HG03039 (cell line): ENCODE measurements around the gene ROBO2.

Experiments used
- ATAC-seq: cut with Tn5 transposase; IDR thresholded peaks from one replicate; pipeline ENCODE4 v1.9.1; 2021; ENCODE audit warnings: mild to moderate bottlenecking, moderate library complexity; ENCODE audit not compliant: unreplicated experiment

Gene ROBO2

DNA sequence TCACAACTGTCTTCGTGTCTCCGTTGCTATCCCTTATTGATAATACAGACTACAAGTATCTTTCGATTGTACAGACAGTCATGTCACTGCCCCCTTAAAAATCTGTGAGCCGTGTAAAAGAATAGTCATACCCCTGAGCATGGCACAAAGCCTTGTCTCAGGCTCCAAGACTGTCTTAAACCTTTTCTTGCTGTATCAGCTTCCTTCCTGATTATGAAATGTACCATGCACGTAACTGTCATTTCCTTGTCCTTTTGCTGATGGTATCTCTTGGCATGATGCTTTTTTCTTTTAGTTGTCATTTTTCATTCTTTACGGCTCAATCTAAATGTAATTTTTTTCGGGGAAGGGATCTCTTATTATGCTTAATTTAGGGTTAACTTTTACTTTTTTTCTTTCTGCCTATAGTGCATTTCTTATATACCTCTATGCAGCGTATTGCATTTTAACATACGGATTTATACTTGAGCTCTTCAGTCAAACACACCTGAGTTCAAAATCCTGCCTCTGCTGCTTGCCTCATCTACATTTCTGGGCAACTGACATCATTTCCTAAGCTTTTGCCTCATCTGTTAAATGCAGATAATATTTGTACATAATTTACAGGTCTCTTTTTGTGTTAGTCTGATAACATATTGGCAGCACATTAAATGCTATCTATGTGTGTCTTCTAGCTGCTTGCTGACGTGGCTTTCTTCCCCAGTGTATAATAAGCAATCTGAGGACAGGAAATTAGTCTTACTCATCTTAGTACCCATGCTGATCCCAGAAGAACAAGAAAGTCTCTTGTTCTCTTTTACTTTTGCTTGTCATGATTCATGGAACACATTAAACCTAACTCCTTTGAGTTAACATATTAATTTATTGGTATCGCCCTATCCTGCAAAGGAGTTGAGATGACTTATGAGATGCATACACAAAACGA, 57.3 kb downstream of the ROBO2 start:
- ATAC-seq, result no peak

- ATAC-seq, result no peak
These were observed 63.3 kb downstream of the ROBO2 start for GRCh38 chr3:77102951-77103769.

DNA sequence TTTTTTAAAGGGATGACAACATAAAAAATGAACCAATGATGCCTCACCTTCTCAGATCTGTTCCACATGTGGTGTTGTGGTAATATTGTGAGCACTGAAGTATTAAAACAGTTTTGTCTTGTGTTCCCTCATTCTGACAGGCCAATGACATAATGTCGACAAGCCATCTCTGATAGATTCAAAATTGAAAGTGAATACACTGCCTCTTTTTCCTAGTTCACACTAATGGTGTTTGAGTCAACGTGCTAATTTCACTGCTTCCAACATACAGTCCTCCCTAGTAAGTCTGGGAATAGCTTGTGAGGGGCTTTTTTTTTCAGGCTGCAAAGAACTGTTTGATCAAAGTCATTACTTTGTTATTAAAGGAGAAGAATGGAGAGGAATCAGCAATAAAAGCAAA, 82.8 kb downstream of the ROBO2 start:
- no peak for ATAC-seq

DNA sequence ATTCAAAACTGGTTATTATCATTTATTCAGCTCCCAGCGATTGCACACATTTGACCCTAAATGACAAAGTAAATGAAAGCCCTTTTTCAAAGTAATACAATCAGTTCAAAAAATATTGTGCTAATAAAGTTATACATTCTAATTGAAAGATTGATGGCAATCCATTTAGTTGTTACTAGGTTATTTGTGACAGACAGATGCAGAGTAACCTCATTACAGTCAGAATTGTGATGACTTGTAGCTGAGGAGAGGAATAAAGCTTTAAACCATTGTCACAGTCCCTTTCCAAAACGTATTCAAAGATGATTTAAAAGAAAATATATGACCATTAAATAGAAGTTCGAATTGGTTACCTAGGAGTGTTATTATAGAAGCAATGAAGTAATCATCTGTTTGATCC, 86.1 kb downstream of the ROBO2 start:
- ATAC-seq, result no peak

DNA sequence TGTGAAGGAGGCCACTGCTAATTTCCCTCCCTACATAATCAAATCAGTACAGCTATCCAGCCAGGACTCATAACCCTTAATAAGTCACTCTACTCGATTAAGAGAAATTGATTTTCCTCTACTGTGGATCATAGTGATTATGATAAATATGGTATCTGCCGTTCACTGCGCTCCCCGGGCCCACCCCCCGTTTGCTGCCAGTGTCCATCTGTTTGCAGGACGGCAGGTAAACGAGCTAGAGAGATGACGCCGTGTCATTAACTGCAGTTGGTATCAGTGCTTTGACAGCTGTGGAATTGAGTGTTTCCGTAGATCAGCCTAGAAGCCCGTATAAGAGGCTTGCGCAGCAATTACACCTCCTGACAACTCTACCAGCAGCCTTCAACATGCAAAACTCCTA, 94.9 kb downstream of the ROBO2 start:
- ATAC-seq, result no peak

GRCh38 chr3:77137559-77137958, 97.7 kb downstream of the ROBO2 start:
- no peak for ATAC-seq

GRCh38 chr3:77139624-77140023, 99.7 kb downstream of the ROBO2 start:
- ATAC-seq, result no peak

DNA sequence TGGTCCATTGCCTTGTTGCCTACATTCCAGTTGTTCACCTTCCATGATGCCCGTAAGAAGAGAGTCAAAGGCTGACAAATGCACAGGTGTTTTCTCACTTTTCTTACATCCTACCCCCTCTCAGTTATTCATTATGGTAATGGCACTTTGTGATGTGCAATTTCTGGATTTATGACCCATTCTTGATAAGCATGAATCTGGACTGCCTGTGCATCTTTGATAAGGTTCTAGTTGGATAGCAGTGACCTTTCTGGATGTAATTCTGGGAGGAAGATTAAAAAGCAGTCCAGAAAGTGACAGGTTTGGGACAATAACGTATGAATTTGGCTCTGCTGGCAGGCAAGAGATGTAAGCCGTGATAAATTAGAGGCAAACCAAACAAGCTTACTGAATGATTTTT, 101.5 kb downstream of the ROBO2 start:
- ATAC-seq, result no peak

DNA sequence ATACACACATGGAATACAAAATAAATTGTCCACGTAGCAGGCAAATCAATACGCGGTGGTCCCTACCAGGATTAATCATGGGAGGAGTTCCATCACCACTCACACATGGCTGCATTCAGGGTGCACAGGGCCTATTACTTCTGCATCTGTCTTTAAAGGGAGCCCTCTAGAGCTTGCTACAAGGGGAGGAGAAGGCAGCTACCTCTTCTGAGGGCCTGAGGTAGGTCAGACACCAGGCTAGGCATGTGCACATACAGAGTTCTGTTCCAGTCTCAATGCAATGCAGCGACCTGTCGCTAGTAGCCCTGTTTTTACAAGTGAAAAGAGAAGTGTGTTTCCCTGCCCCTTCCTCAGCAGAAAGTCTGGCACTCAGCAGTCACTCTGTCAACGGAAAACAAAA, 102.7 kb downstream of the ROBO2 start:
- no peak for ATAC-seq

DNA sequence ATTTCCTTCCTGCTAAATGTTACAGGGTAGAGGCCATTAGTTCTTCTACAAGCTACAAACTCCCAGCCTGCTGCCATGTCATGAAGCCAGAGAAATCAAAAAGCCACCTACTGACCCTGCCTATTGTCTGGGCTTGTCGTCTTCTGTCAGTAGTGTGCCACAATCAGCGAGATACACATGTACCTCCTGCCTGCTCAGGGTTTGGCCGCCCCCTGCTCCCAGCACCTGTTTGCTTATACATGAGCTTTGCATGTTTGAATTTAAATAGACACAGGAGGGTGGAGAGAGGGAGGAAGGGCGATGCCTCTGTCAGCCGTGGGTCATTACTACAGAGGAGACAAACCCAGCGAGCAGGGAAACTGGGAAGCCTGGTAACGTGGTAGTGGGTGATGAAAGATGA, 106.1 kb downstream of the ROBO2 start:
- ATAC-seq, result no peak

- ATAC-seq, result no peak
These were observed 108.1 kb downstream of the ROBO2 start for GRCh38 chr3:77147836-77148578.

GRCh38 chr3:77149382-77149781, 109.5 kb downstream of the ROBO2 start:
- no peak for ATAC-seq

- ATAC-seq, result no peak
These were observed 110.1 kb downstream of the ROBO2 start for GRCh38 chr3:77150028-77150427.

- ATAC-seq, result no peak
These were observed 110.9 kb downstream of the ROBO2 start for GRCh38 chr3:77150759-77151158.

- no peak for ATAC-seq
These were observed 119.1 kb downstream of the ROBO2 start for GRCh38 chr3:77158730-77159581.

DNA sequence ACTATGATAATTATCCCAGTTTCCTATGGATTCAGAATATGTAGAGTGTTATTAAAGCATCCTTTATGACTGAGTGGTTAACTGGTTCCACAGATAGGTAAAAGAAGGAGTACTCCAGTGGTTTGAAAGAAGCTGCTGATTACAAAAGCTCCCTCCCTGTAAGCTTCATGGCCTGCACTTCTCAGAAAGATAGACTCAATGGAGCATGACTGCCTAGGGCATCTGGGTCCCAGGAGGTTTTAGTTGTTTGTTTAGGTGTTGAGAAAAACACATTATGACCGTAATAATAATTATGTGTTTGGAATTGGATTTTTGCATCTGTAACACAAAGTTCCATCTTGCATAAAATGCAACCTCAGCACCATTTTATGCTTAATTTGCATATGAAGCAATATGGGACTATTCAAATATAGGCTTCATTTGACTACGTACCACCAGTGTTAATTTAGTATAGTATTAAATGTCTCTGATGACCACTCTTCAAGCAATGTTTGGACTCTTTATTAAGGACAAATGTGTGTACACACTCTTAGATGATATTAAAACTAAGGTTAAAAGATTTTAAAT, 121.1 kb downstream of the ROBO2 start:
- no peak for ATAC-seq

- no peak for ATAC-seq
These were observed 129.9 kb downstream of the ROBO2 start for GRCh38 chr3:77169823-77170222.

DNA sequence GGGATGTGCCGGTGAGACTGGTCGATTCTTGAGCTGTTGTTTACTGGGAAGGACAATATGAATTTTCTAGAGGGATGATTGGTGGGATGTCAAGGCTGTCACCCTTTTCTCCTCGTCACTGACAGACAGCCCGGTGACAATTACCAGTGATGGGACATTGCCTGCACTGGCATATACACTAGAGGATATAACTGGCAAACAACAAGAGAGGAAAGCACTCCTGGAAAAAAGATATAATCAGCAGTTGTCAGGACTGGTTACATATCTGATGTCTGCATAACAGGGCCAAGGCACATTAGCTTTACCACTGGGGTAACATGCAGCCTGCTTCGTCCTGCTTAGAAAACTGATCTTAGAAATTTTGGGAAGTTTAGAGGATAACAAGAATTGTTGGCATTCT, 131.1 kb downstream of the ROBO2 start:
- ATAC-seq, result no peak

- no peak for ATAC-seq
These were observed 139.9 kb downstream of the ROBO2 start for GRCh38 chr3:77179762-77180161.

DNA sequence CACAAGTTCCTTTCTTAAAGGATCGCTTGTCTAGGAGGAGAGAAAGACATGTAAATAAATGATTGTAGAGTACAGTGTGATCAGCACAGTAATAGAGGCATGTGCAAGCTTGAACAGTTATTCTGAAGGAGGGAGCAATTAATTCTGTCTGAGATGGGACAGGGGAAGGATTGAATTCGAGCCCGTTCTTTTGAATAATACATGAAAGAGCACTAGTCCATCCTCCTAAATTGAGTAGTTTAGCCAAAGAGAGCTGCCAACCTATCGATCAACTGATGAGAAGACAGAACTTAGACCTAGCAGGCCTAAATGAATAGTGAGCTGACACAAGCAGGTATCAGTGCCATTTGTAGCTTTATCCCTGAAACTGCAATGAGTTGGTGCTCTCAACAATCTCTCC, 142.4 kb downstream of the ROBO2 start:
- no peak for ATAC-seq
